Stimulated activated CD4-positive, alpha-beta T cell treated with anti-CD3 and anti-CD28 coated beads, Interleukin-4, amount 100 ng/mL, for 48 hours (primary cell): Measurements from ENCODE around the gene SUPT16H.
A peak's percentile ranks its signal among the peaks of the same experiment; 100 is the strongest.
"Not testable (repeated sequence)": the region's sequence is repeated elsewhere in the genome, so short reads cannot be mapped to it uniquely, and the experiment has no call there.

Experiments
- DNase-seq, 2 donors: peaks; one replicate each; pipeline ENCODE4 v3.0.0-alpha.2; 2020; ENCODE audit warnings: low read depth in 2 of 2

The SUPT16H gene

DNA sequence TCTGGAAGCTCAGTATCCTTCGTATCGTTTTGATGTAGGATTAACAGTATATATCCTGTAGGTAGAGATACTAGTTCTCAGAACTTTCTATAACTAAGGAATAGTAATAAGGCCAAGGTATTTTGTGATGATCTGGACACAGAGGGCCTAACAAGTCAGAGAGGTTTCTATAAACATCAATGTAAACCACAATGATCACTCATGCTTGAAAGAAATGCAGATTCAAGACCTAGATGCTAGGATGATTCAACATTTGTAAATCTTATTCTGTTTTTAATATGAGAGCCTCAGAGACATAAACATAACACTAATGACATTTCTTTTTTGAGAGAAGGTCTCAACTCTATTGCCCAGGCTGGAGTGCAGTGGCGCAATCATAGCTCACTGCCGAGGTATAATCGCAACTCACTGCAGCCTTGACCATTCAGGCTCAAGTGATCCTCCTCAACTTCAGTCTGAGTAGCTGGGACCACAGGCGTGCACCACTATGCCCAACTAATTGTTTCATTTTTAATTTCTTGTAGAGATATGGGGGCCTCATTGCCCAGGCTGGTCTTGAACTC, 16.2 kb downstream of the SUPT16H start:
- no peak for DNase-seq

DNA sequence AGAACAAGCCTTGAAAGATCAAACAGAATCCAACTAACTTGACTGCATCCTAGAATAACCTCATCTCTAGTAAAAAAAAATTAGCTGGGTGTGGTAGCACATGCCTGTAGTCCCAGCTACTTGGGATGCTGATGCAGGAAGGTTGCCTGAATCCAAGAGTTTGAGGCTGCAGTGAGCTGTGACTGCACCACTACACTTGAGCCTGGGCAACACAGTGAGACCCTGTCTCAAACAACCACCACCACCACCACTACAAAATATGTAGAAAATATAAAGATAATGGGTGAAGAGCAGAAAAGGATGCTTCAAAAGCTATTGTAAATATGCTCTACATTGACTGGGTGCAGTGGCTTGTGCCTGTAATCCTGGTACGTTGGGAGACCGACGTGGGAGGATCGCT, 27.3 kb downstream of the SUPT16H start:
- no peak for DNase-seq

DNA sequence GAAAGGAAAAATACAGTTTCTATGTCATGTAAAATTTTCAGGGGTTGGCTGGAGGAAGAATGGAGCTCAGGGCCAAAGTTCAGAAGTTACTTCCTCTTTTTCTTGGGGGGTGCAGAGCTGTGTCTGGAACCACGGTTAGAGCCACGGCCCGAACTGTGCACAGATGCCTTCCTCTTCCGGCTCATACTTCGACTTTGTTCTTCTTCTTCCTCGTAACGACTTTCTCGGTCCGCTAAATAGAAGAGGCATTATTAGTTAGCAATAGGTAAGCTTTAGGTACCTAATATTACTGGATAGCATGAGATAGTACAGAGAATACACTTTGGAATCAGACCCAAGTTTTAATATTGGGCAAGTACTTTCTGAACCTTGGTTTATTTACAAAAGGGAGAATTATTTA, 31.2 kb downstream of the SUPT16H start:
- DNase-seq, result no peak

DNA sequence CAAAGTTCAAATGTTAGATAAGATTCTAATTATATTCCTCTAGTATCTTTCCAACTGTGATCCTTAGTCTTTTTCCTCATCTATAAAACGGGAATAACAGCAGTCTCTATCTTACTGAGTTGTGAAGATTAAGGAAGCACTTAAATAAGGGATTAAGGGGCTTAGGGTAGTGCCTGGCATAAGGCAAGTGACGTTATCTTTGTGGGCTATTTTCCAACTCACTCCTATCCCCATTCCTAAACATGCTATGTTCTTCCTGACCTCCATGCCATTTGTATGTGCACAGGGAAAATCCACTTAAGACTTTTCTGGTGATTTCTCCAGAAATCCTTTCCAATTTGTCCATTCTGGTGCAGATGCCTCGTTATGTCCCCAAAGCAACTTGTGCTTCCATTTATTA, 33.3 kb downstream of the SUPT16H start:
- DNase-seq, result no peak

DNA sequence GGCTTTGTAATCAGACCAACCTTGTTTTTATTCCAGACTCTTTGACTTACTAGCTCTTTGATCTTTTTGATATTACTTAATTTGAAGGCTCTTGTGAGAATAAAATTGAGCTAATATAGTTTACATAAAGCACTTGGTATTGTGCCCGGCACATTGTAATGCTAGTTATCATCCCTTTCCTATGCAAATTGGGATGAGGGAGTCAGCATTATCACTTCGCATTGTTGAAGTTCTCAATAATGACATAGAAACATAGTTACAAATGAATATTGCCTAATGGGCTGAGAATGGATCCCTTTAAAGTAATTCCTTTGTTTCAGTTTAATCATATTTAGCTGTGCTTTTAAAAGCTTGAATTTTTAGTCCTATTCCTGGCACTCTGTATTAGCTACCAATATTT, 36.6 kb downstream of the SUPT16H start:
- DNase-seq, result no peak

DNA sequence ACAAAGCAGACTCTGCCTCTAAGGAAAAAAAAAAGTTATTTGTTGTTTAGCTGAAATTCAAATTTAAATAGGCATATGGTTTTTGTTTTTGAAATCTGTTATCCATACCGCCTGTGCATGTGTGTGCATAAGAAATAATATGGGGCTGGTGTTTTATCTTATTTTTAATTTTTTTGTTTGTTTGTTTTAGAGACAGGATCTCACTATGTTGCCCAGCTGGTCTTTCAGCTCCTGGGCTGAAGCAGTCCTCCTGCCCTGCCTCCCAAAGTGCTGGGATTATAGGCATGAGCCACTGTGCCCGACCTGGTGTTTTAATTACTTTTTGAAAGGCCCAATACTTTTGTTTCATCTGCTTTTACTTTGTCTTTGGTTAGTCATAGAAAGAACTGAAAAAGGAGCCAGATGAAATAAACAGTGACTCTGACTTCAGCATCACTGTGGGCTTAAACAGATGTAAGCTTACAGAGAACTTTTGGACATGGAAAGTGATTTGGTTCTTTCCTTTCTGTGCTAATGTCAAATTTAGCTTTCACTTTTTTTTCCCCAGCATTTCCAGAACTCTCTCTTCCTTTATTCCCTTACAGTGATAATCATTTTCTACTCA, 37.2 kb downstream of the SUPT16H start:
- DNase-seq, result no peak

DNA sequence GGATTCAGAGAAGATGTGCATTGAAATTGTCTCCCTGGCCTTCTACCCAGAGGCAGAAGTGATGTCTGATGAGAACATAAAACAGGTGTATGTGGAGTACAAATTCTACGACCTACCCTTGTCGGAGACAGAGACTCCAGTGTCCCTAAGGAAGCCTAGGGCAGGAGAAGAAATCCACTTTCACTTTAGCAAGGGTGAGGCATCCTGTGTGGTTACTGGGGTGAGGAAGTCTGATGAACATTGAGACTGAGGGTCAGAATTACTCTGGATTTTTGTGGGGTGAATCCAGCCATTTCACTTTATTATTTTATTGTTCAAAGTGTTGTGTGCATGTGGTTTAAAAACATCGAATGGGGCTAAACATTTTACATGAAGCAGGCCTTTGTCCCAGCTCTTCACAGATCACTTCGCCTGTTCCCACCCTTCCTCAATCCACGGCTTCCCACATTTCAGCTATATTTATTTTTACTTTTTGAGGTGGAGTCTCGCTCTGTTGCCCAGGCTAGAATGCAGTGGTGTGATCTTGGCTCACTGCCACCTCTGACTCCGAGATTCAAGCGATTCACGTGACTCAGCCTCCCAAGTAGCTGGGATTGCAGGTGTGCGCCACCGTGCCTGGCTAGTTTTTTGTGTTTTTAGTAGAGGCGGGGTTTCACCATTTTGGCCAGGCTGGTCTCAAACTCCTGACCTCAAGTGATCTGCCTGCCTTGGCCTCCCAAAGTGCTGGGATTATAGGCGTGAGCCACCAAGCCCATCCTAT, 40.6 kb downstream of the SUPT16H start:
- no peak for DNase-seq

DNA sequence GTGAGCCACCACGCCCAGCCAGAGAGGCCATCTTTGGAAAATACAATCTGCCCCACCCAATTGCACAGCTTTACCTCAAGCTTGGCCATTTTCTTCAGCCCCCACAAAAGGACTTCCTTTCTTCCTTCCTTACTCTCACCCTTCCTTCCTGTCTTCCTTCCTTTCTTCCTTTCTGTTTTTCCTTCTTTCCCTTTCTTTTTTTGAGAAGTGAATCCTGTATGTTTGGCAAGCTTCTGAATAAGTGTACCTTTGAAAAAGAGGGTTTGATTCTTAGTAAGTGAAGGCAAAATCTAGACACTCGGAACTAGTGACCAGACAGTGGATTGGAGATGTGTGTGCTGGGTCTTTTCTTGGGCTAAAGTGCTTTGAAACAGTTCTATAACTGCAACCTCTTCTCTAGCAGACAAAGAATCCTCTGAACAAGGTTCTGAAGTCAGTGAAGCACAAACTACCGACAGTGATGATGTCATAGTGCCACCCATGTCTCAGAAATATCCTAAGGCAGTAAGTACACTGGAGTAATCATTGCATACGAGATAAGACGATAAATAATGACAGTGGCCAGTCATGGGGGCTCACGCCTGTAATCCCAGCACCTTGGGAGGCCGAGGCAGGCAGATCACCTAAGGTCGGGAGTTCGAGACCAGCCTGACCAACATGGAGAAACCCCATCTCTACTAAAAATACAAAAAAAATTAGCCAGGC, 49.5 kb downstream of the SUPT16H start:
- no peak for DNase-seq

DNA sequence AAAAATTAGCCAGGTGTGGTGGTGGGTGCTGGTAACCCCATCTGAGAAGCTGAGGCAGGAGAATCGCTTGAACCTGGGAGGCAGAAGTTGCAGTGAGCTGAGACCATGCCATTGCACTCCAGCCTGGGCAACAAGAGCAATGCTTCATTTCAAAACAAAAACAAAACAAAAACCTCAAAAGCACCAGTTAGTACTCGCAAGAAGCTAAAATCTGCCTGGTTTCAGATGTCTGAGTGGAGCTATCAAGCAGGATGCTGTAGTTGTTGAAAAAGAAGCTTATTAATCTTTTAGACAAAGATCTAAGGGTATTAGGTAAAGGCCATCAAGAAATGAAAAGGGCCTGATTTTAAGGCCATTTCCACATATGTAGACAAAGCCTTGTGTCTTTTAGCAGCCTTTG, 50.9 kb downstream of the SUPT16H start:
- no peak for DNase-seq

DNA sequence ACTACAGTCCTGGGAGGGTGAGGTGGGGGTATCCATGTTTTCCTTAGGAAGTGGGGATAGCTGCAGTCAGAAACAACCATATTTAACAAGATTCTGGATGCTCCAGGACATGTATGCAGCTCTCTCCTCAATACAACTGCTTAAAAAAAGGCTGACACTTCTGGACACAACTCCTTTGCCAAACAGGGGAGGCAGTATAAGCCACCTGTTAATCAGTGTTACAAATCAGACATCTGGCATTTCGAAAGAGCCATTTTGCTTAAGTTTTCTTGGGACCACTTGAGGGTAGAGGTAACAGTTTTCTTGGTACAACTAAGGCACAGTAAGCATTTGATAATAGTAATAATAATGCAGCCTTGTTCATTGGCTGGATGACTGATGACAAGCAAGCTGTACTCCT, 56.8 kb downstream of the SUPT16H start:
- DNase-seq, result no peak

DNA sequence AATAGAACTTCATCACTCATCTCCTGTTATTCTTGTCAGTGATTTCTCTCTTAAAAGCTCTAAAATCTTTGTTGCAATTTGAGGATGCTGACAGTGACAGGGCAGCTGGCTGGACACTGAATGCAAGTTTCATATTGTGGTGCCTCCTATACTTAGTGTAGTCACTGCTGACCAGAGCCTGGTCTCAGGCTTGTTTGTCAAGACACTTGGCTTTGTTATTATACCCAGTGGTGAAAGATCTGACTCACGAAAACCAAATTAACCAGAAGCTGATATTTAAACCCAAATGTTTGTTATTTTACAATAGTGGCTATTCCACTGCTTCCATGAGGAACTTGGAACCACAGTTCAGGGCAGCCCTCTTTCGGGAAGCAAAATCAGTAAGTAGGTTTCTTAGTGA, 61.1 kb downstream of the SUPT16H start:
- no peak for DNase-seq

DNA sequence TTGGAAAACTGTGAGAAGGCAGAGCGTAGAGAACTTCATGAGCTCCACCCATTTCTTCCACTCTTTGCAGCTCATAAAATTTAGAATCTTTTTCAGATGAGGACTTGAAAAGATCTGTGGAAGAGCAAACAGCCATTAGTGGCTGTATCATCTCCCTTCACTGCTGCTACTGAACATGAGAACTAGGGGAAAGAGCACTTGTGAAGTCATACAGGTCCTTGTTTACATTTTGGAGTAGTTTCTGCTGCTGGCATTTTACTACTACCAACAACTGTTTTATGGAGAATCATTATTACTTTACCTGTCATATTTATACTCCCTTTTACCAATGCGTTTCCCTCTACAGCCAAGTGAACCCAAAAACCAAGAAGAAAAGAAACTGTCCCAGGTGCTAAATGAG, 62.9 kb downstream of the SUPT16H start:
- DNase-seq, result no peak

DNA sequence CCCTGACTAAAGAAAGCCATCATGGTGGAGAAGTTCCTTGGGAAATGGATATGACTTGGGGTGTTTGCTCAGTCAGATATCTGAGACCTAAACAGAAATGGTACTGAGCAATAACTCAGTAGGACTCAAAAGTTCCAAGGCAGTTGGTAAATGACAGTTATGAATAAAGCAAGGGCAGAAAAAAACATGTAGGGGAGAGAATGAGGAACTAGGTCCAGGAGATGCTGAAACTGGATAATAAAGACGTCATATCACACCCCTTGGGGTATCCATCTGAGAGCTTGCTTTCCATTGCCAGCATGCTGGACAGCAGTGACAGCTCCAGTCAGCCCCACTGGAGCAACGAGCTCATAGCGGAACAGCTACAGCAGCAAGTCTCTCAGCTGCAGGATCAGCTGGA, 66.4 kb downstream of the SUPT16H start:
- no peak for DNase-seq

DNA sequence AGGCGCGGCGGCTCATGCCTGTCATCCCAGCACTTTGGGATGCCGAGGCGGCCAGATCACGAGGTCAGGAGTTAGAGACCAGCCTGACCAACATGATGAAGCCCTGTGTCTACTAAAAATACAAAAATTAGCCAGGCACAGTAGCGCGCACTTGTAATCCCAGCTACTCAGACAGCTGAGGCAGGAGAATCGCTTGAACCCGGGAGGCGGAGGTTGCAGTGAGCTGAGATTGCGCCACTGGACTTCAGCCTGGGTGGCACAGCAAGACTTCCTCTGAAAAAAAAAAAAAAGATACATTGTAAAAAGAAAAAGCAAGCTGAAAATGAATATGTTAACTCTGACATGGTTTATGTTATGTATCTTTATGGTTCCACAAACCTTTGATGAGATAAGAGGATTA, 70.3 kb downstream of the SUPT16H start:
- no peak for DNase-seq

DNA sequence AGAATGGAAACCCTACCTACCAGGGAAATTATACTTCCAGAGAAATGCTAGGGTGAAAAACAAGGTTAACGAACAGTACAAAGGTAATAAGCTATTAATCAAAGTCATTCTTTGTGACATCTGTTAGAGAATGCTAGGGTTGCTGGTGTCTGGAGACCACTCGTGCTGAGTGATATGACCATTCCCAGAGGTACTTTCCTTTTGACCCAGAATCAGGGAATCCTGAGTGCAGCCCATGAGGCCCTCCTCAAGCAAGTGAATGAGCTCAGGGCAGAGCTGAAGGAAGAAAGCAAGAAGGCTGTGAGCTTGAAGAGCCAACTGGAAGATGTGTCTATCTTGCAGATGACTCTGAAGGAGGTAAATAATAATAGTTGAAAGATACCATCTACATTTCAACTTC, 72.2 kb downstream of the SUPT16H start:
- DNase-seq, result no peak

DNA sequence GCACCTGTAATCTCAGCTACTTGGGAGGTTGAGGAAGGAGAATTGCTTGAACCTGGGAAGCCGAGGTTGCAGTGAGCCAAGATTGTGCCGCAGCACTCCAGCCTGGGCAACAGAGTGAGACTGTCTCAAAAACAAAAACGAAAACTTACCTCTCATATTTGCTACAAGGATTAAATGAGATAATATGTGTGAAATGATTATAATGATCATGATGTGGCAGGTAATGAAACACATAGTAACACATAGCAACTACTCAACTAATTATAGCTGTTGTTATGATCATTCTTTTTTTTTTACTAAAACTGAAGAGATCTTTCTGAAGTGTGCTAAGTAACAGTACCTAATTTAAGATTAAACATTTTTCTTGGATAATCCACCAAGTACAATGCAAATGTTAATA, 73.9 kb downstream of the SUPT16H start:
- DNase-seq, result no peak

DNA sequence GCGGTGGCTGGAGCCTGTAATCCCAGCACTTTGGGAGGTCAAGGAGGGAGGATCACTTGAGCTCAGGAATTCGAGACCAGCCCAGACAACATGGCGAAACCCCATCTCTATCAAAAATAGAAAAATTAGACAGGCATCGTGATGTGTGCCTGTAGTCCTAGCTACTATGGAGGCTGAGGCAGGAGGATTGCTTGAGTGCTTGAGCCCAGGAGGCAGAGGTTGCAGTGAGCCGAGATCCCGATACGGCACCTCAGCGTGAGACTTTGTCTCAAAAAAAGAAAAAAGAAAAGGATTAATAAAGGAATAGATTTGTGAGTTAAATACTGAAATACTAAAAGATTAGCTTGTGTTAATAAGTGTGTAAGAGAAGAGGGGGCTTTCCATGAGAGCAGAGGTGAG, 74.6 kb downstream of the SUPT16H start:
- DNase-seq, result no peak

DNA sequence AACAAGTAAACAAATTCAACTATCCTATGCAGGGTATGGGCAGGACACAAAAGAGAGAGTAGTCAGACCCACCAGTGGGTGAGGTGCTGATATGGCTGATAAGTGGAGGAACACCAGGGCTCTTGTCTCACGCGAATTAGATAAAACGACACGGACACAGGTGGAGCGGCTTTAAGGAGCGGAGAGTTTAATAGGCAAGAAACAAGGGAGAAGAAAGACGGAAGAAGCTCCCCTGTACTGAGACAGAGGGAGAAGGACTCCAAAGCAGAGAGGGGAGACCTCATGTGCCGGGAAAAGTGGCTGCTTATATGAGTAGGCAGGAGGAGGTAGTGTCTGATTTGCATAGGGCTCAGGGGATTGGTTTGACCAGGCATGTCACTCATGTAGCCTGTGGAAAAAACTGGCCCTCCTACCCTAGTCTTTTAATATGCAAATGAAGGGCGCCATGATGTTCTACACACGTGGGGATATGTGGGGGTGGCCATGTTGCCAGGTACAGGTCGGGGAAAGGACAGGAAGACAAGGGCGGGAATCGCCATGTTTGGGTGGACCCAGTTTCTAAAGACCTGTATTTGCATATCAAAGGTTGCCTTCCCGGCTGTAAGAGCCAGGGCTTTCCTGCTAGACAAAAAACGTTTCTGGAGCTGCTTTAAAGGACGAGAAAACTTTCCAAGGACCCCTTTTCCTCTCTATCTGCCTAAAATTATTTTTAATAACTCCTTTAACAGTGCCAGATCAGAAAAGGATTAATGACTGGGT, 75.2 kb downstream of the SUPT16H start:
- DNase-seq, result peak; percentile 61 to 81

DNA sequence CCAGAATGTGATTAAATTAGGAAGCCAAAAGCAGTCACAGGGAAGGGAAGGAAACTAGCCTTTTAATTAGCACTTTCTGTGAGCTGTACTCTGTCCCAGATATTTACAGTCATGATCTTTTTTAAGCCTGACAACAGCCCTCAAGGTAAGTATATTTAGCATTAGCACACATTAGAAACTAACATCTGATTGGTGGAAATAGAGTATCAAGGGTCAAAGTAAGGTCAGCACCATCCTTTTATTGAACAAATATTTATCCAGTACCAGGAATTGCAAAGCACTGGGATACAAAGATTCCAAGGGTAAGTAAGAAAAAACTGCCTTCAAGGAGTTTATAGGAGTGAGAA, 75.7 kb downstream of the SUPT16H start:
- DNase-seq, result no peak

DNA sequence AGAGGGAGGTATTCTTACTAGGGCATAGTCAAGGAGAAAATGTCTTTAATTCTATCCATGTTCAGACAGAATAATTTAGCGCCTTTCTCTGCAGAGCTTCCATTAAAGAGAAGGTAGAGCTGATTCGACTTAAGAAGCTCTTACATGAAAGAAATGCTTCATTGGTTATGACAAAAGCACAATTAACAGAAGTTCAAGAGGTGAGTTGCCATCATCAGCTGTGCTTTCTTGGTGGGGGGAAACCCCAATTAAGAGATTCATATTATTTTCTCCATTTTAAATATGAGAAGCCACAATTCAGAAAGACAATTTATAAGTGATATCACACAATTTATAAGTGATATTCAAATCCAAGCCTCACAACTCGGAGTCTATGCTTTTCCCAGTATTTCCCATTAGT, 76.2 kb downstream of the SUPT16H start:
- no peak for DNase-seq

DNA sequence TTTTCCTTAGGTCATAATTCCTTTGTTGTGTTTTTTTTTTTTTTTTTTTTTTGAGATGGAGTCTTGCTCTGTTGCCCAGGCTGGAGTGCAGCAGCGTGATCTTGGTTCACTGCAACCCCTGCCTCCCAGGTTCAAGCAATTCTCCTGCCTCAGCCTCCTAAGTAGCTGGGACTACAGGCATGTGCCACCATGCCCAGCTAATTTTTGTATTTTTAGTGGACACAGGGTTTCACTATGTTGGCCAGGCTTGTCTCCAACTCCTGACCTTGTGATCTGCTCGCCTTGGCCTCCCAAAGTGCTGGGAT, 81.0 kb downstream of the SUPT16H start:
- DNase-seq, result not testable (repeated sequence)

DNA sequence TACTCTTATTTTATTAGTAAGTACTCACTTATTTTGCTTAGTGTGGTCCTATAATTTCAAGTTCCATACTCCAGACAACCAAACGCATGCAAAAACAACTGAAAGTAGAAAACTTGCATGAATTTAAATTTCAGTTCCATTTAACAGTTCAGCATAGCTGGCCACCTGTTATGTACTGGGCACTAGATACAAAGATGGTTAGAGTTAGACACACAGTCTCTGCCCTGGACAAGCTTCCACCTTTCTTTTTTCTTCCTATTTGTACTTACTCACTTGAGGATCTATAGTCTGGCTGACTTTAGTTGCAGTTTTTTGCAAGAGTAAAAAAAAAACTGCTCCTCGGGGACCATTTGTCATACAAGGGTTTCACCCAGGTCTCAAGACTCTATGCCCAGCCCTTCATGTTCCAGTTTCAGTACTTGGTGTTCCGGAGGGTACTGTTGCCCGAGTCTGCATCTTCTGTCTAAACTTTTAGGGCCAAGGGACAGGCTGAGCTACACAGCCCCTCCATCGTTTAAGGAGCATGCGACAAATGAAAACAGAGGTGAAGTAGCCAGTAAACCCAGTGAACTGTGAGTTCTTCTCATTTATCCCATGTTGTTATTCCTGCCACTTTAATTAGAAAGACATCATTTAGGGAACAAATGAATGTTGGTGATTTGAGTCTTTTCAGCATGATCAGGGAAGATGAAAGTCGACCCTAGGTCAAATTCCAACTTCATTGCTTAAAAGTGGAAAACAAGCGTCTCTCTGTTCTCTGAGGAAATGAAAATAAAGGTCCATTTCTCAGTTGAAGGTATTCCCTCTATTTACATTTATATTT, 81.6 kb downstream of the SUPT16H start:
- DNase-seq, result no peak
